Kidney (tissue), 14 donors: ENCODE data around the gene PDE10A. TPM values are rescaled to one million over a fixed set of nuclear protein-coding genes. Genes with fewer than 3 reads are reported as not detected.
A peak's percentile ranks its signal among the peaks of the same experiment; 100 is the strongest.

Experiments
- DNase-seq, 5 donors: peaks; one replicate each; pipeline ENCODE4 v3.0.0-alpha.2; 2013 to 2020
- FAIRE-seq: peaks from 2 replicates; lab custom pipeline; 2012; peaks lifted over from hg19 to GRCh38; lab: Jason Lieb, UNC
- H3K27ac ChIP-seq, 2 donors: one replicate each; pipeline ENCODE4 v1.7.0; 2013; ENCODE audit warnings: low read depth in 2 of 2, low read length in 2 of 2, inconsistent platforms in 1 of 2
- H3K27me3 ChIP-seq: one replicate; pipeline ENCODE4 v1.7.1; 2013; ENCODE audit warnings: low read length, inconsistent platforms; ENCODE audit not compliant: control insufficient read depth, insufficient read depth
- H3K36me3 ChIP-seq, 3 donors: one replicate each; pipeline versions ENCODE4 v1.7.0 to v1.7.1; 2013; ENCODE audit warnings: low read length in 3 of 3, control low read depth in 1 of 3, inconsistent platforms in 1 of 3; ENCODE audit not compliant: insufficient read depth in 3 of 3, control insufficient read depth in 2 of 3
- H3K4me1 ChIP-seq, 3 donors: one replicate each; pipeline versions ENCODE4 v1.7.0 to v1.7.1; 2013; ENCODE audit warnings: low read length in 3 of 3, inconsistent platforms in 1 of 3, low read depth in 1 of 3; ENCODE audit not compliant: control insufficient read depth in 2 of 3, insufficient read depth in 2 of 3
- H3K4me3 ChIP-seq, 3 donors: one replicate each; pipeline versions ENCODE4 v1.7.0 to v1.8.1; 2013; ENCODE audit warnings: low read length in 3 of 3, control low read depth in 1 of 3, inconsistent platforms in 1 of 3
- H3K9ac ChIP-seq, 3 donors: one replicate each; pipeline versions ENCODE4 v1.7.0 to v1.7.1; 2013; ENCODE audit warnings: low read length in 3 of 3, control low read depth in 1 of 3, inconsistent platforms in 1 of 3
- H3K9me3 ChIP-seq, 3 donors: one replicate each; pipeline versions ENCODE4 v1.7.0 to v1.7.1; 2013; ENCODE audit warnings: low read length in 3 of 3, control low read depth in 1 of 3, inconsistent platforms in 1 of 3; ENCODE audit not compliant: control insufficient read depth in 2 of 3, insufficient read depth in 1 of 3
- intact Hi-C: fragments of 100-400 bp; cut with DNase I; formaldehyde crosslinking; loops from one replicate; pipeline ENCODE4 v1.11.1; 2022
- polyA plus RNA-seq: library from polyadenylated mRNA; stranded (reverse); fragments of 350-450 nt; fragmentation: Illumina TruSeq; extraction: RNeasy Lipid Tissue Mini Kit (QIAGEN cat#74804); gene quantifications from one replicate; pipeline ENCODE4 v1.2.3, GENCODE V29; 2014; ENCODE audit warnings: low read depth, low replicate concordance; ENCODE audit not compliant: insufficient read depth
- total RNA-seq: library from RNA; stranded (reverse); fragmentation: NEBNext Ultra II Directional; extraction: Animal tissue kit (Norgen Biotek cat#: 25700); gene quantifications from one replicate; pipeline ENCODE4 v1.2.1, GENCODE V29; 2021
- TF ChIP-seq, protein P1 (sequence below): IDR thresholded peaks from 3 replicates; pipeline ENCODE4 v1.5.1; 2012; ENCODE audit warnings: mild to moderate bottlenecking, moderate library complexity, borderline replicate concordance; ENCODE audit not compliant: insufficient read depth; ENCODE audit errors: extremely low read depth
- donor health status: control.
- donor health status: control.
- donor health status: control.
- donor health status: control.
- donor health status: control.
- donor health status: DM: yes; HTN: yes; CAD: no.
- donor health status: Normal renal cell carcinoma (clear cell type).

Gene PDE10A
- total and polyA plus RNA-seq, 2 donors from 2014 or later: 4.8 to 23.1 TPM

DNA sequence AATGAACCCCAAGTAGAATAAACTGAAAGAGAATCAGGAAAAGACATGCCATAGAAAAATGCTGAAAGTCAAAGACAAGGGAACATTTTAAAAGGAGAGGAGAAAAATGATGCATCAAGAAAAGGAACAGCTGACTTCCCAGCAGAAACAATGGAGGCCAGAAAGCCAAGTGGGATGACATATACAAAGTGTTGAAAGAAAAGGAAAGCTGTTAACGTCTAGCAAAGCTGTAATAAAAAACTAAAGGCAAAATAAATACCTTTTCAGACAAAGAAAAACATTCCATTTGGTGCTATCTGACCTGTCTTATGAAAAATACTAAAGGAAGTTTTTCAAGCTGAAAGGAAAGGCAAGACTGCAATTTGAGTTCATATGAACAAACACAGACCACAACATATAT is 34.1 kb upstream of the PDE10A start:
- intact Hi-C loops: no loop called here
- FAIRE-seq (no peak), DNase-seq (peak in 1 of 5 donors; percentile 7)
- TF ChIP-seq, protein P1, sequence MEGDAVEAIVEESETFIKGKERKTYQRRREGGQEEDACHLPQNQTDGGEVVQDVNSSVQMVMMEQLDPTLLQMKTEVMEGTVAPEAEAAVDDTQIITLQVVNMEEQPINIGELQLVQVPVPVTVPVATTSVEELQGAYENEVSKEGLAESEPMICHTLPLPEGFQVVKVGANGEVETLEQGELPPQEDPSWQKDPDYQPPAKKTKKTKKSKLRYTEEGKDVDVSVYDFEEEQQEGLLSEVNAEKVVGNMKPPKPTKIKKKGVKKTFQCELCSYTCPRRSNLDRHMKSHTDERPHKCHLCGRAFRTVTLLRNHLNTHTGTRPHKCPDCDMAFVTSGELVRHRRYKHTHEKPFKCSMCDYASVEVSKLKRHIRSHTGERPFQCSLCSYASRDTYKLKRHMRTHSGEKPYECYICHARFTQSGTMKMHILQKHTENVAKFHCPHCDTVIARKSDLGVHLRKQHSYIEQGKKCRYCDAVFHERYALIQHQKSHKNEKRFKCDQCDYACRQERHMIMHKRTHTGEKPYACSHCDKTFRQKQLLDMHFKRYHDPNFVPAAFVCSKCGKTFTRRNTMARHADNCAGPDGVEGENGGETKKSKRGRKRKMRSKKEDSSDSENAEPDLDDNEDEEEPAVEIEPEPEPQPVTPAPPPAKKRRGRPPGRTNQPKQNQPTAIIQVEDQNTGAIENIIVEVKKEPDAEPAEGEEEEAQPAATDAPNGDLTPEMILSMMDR: no peak
- Histone ChIP-seq H3K4me3 (no peak overlapping the region), H3K9me3 (no peaks in the 10 kb centered on the region), H3K4me1 (peaks cover 0 to 4% (median 0%) of the 10 kb centered on the region in 3 donors), H3K9ac (no peak overlapping the region), H3K27me3 (no peaks in the 10 kb centered on the region), H3K27ac (no peak overlapping the region), H3K36me3 (no peaks in the 10 kb centered on the region)

DNA sequence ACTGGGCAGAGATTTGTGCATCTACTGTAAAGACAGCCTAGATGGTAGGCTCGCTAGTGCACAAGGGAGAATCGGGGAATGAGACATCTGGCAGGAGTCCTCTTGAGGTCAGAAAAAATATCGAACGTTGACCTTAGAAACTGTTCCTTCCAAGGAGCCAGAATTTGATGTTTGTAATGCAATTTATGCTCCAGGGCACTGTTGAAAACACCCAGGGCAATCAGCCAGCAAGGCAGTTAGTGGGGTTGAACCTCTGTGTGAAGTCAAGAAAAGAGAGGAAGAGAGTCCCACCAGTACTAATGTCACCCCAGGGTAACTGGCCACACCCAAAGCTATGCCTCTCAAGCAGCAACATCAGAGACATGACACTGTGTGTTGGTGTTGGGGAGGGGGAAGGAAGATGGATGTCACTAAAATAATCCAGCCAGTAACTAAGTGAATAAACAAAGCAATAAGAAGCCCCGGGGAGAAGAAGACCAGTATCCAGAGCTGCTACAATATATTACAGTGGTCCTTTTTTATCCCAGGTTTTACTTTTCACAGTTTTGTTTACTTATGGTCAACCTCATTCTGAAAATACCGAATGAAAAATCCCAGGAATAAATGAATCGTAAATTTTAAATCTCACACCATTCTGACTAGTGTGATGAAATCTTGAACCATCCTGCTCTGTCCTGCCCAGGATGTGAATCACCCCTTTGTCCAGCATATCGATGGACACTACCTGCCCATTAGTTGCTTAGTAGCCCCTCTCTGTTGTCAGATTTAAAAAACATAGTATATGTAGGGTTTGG is 32.9 kb upstream of the PDE10A start:
- Histone ChIP-seq H3K4me3 (no peak overlapping the region), H3K9ac (no peak overlapping the region), H3K9me3 (no peaks in the 10 kb centered on the region), H3K4me1 (peaks cover 0 to 4% (median 0%) of the 10 kb centered on the region in 3 donors), H3K27me3 (no peaks in the 10 kb centered on the region), H3K27ac (no peak overlapping the region), H3K36me3 (no peaks in the 10 kb centered on the region)
- intact Hi-C loops: no loop called here
- no peak for DNase-seq
- TF ChIP-seq, protein P1: no peak
- no peak for FAIRE-seq

DNA sequence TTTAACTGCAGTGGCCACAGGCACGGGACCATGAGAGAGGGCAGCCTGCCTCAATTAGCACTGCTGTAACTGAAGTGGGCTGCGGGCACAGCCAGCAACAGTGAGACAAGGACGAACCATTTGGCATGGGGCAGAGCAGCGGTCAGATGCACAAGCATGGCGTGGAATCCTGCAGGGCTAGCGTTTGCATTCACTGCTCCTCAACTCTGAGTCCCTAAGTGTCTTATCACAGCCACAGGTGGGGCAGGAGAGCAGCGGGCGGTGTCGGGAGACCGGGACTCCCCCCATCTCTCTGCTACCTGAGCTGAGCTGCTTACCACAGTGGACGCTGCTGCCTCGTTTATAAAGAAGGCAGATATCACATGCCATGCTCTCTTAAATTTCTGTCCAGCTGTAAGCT is 31.3 kb upstream of the PDE10A start:
- FAIRE-seq: no peak
- Histone ChIP-seq H3K4me3 (peak overlapping the region in 1 of 3 donors; percentile 20), H3K36me3 (no peaks in the 10 kb centered on the region), H3K27ac (no peak overlapping the region), H3K9me3 (no peaks in the 10 kb centered on the region), H3K27me3 (no peaks in the 10 kb centered on the region), H3K4me1 (peaks cover 0 to 4% (median 0%) of the 10 kb centered on the region in 3 donors), H3K9ac (no peak overlapping the region)
- intact Hi-C loops: no loop called here
- TF ChIP-seq, protein P1: no peak
- no peak for DNase-seq
